COLO668 (cell line): Measurements from ENCODE around the gene UBTD1.
"Not testable (repeated sequence)": the region's sequence is repeated elsewhere in the genome, so short reads cannot be mapped to it uniquely, and the experiment has no call there.

ENCODE experiments used
- DNase-seq: peaks from one replicate; lab custom pipeline; 2025; ENCODE audit not compliant: unreplicated experiment; lab: John Stamatoyannopoulos, UW

UBTD1 gene, protein sequence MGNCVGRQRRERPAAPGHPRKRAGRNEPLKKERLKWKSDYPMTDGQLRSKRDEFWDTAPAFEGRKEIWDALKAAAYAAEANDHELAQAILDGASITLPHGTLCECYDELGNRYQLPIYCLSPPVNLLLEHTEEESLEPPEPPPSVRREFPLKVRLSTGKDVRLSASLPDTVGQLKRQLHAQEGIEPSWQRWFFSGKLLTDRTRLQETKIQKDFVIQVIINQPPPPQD

DNA sequence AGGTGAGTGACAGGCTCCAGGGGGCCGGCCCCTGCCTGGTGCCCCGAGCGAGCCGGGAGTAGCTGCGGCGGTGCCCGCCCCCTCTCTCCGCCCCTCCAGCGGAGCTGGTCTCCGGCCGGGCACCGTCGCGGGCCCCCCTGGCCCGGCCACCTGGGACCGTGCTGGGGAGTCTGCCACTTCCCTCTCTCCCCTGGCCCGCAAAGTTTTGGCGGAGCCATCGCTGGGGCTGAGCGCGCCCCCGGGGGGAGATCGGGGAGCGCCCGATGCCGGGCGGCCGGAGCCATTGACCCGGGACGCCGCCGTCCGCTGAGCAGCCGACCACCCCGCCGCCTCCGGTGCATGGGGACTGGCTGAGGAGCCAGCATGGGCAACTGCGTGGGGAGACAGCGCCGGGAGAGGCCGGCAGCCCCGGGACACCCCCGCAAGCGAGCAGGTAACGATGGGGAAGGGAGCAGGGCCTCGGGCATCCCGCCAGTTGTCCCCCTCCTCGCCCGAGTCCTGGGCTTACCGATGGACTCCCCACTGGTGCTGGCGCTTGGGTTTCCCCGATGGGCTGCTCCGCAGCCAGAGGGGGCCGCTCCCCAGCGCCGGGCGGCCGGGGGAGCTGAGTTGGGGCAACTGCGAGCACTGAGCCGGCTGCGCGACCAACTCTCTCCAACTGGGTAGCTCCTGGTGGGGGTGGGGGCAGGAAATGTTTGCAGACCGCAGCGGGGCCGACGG is at the start of gene UBTD1:
Gene UBTD1, plus strand, starts transcription at position 84 of the 720 bp plus-strand sequence. Its CDS starts 280 bp downstream, at position 364.
- peak; percentile 23 for DNase-seq

DNA sequence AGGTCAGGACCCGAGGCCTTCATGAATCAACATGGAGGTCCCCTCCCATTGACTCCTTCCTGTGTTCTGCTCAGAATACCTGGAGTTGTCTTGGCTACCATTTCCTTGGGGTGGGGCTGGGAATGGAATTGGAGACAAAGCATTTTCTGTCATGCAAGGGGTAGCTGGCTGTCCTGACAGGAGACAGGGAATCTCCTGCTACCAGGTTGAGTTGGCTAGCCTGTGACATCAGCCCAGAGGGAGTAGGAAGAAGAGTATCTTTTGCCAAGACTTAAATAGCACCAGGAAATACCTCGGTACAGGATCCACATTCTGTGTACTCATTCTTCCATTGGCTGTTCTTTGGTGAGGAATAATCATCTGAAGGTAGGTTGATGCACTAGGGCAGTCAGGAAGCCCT is 47.9 kb upstream of the UBTD1 start:
- DNase-seq = no peak

DNA sequence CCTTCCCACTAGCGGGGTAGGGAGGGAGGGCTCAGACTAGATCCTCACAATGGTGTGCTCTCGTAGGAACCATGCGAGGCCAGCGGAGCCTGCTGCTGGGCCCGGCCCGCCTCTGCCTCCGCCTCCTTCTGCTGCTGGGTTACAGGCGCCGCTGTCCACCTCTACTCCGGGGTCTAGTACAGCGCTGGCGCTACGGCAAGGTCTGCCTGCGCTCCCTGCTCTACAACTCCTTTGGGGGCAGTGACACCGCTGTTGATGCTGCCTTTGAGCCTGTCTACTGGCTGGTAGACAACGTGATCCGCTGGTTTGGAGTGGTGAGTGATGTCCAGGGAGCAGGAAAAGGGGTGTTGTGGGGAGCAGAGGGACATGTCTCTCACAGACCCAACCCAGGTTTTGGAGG is 47.1 kb upstream of the UBTD1 start:
- DNase-seq = no peak

DNA sequence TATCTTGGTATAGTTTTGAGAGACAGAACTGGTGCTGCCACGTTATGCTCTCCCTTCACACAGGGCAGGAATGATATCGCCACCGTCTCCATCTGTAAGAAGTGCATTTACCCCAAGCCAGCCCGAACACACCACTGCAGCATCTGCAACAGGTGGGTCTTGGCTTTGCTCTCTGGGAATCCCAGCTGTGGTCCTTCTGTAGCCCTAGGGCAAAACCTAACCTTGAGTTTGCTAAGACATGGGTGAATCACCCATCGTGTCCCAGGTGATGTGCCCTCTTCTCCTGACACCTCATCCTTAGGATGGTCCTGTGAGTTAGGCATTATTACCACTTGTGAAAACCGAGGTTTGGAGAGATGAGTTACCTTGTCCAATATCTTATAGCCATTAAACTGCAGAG is 46.4 kb upstream of the UBTD1 start:
- no peak for DNase-seq

DNA sequence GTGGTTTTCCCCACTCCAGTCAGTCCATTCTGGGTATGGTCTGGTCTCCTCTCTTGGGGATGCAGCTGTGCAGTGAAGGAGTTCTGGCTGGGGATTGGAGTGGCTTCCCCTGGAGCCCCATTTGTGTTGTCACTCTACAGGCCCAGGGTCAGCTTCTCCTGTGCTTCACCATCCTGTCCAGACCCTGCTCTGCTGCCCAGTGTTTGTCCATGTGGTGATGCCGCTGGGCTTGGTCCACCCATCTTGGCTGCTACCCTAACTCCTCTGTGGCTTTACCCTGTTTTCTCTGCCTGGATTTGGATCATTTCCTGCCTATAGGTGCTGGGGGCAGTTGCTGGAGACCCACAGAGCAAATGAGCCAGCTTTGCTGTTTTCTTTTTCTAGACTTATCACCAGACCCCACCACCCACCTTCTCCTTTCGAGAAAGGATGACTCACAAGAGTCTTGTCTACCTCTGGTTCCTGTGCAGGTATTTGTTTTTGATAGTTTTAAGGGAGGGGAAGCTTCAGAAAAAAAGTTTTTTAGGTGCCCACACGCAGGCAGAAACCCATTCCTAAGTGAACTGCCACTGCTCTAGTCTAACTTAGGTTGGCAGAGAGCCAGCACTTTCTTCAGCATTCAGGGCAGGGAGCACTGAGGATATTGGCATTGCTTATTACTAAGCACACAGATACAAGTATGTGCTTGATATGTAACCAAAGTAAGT is 44.2 kb upstream of the UBTD1 start:
- DNase-seq = no peak

DNA sequence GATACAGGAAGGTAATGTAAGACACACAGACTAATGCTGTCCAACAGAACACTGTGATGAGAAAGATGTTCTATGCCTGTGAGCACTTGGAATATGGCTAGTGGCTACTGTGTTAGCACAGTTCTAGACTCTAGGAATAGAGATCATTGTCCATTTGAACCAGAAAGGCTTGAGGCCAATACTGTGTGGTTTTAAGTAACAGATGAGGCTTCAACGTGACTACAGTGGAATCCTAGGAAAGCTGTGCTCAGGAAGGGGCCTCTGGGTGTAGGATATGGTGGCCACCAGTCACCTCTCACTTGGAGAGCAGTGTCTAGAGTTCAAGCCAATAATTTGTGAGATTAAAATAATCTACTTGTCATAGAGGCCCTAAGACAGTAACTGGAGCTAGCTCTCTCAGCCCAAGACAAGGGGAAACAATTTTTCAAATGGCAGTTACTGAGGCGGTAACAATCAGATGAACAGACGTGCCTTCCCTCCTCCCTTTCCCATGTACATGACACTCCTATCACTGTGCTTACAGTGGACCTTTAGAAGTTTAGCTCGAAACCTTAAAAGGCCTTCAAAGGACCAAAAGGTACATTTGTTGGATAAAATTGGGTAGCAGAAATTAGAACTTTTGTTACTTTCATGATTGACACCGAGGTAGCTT is 42.6 kb upstream of the UBTD1 start:
- DNase-seq = no peak

DNA sequence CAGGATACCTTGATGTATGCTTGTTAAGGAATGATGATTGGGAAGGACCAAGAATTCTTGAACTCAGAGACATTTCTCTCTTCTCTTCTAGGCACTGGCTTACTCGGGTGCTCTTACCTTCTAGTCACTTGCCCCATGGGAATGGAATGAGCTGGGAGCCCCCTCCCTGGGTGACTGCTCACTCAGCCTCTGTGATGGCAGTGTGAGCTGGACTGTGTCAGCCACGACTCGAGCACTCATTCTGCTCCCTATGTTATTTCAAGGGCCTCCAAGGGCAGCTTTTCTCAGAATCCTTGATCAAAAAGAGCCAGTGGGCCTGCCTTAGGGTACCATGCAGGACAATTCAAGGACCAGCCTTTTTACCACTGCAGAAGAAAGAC is 42.0 kb upstream of the UBTD1 start:
- no peak for DNase-seq

DNA sequence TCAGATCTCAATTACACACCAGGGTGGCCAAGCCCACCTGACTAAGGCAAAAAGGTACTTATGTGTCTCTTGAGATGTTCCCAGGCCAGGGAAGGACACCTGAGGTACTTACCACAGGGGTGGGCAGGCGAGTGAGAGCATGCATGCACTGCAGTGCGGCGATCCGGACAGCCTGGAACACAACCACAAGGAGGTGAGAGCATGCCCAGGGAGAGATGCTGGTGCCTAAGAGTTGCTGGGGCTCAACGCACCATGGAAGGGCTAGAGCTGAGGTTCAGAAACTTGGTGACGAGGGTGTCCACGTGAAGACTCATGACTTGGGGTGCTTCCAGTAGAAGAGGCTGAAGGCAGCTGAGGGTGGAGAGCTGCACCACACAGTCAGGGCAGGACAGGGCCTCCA is 39.6 kb upstream of the UBTD1 start:
- DNase-seq = no peak

DNA sequence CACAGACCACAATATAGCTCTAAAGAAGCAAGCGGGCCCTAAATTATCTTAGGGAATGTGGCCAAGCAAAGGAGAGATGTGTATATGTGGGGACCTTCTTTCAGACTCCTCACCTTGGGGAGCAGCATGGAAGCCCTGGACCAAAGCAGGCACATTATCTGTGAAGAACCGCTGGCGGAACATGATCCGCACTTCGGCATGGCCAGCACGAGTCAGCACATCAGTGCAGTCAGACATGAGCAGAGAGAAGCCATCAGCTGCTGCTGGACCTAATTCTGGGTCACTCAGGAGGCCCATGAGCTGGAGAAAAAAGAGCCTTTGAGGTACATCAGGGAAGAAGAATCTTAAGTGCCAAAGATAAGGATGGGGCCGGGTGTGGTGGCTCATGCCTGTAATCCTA is 38.8 kb upstream of the UBTD1 start:
- DNase-seq = no peak

DNA sequence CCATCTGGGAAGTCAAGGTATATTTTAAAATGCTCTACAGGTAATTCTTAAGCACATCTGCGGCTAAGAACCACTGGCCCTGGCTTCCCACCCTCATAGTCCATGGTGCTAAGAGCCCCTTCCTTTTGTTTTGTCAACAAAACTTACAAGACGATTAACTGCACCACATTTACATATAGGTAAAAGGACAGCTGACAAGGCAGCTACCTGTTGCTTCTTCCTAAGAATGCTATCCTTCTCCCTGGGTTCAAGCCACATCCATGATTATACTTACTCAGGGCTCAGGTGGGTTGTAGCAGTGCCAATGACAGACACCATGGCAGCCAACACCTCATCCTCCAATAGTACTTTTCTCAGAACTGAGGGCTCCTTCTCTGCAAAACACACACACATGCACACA is 36.4 kb upstream of the UBTD1 start:
- DNase-seq = no peak

DNA sequence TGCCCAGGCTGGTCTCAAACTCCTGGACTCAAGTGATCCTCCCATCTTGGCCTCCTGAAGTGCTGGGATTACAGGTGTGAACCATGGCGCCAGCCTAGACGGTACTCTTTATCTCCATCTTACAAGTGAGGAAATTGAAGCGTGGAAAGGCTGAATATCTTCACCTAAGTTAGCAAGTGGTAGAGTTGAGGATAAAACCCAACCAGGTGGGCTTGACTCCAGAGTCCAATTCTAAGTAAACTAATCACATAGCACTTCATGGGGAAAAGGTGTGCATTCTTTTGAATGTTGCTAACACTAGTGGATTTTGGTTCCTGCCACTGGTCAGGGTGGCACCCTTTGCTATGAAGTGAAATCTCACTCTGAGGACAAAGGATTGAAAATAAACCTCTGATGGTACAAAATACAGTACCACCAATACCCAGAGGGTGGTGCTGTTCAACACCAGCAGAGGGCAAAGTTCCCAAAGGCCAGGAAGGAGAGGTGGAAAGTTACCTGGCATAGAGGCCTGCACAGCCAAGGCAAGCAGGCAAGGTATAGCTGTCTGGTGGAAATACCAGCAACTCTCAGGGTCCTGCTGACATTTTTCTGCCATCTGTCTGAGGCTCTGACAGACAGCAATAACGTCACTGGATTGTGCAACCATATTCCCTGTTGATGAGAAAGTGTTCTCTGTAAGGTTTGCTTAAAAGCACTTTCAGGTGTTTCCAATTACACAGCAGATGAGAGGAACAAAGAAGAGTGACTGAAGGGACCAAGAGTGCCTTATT is 35.2 kb upstream of the UBTD1 start:
- peak; percentile 31 for DNase-seq

DNA sequence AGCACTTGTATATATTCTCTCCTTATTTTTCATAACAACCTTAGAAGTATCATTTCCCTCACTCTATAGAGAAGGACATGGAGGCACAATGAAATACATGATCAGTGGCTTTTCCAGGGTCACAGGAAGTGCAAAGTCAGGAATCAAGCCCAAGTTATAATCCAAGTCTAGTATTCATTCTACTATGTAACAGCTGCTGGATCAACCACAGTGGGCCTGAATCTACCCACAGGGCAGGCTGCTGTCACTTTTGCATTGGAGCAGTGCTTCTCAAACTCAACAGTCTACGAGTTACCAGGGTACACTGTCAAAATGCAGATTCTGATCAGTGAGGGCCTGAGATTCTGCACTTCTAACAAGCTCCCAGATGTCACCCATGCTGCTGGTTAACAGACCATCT is 34.5 kb upstream of the UBTD1 start:
- no peak for DNase-seq

DNA sequence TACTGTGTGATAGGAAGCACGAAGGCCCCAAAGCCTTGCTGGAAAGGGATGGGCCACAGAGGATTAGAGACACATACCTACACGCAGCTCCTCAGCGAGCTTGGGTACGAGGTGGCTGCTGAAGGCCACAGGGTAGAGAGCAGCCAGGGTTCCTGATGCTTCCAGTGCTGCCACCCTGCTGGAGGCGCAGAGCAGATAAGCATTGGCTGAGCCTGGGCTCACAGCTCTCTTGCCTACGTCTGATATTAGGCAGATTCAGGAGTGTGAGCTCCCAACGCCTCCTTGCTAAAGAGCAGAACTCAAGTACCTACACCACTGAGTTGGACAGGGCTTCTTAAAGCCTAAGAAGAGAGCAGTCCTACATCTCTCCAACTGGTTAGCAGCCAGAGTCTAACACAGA is 32.7 kb upstream of the UBTD1 start:
- DNase-seq = no peak

DNA sequence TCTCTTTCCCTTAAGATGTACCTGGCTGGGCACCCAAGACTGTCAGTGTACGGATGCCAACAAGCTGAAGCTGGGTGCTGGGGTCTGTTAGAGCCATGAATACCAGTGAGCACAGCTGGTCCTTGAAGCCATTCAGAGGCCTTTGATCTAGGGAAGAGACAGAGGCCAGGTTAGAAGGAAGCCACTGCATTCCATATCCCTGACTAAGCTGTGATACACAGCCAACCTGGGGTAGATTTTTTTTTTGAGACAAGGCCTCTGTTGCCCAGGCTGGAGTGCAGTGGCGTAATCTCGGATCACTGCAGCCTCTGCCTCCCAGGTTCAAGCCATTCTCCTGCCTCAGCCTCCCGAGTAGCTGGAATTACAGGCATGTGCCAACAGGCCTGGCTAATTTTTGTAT is 32.0 kb upstream of the UBTD1 start:
- DNase-seq = no peak

DNA sequence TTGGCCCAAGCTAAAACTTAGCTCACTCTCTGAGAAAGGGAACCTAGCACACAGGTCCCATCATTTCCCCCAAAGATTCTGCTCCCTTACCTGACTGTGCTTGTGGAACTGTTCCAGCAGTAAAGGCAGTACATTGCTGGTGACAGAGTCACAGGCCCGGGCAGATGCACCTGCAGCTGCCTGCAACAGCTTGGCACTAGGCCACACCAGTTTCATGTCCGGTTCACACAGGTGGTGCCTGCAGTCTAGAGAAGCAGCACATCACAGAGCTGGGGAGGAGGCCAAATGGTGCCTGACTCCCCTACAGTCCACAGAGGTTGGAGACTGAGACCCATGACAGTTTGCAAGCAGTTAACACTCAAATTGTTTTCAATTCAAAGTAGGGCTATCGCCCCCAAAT is 30.6 kb upstream of the UBTD1 start:
- DNase-seq = peak; percentile 8

DNA sequence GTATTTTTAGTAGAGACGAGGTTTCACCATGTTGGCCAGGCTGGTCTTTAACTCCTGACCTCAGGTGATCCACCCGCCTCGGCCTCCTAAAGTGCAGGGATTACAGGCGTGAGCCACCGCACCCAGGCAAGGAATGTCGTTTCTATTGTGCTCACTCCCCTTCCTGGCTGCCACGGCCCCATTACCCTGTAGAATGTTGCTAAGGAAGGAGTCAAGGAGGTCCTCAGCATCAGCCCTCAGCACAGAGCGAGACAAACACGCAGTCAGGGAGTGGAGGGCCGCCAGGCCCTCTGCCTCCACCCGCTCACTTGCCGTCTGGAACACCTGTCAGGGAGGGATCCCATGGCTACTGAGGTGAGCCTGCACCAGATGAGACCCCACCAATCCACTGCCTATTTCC is 29.9 kb upstream of the UBTD1 start:
- not testable (repeated sequence) for DNase-seq

DNA sequence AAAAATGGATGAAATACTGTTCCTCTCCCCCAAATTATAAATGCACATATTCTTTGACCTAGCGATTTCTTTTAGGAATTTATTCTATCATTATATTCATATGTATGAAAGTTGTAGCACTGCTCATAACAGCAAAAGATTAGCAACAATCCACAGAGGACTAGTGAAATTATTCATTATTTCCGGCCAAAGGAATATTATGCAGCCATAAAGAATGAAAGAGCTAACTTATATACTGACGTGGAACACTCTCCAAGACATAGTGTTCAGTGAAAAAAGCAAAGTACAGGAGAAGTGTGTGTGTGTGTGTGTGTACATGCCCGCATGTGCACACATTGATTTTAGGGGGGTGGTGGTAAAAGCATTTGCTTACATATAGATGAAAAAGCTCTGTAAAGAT is 23.8 kb upstream of the UBTD1 start:
- no peak for DNase-seq

DNA sequence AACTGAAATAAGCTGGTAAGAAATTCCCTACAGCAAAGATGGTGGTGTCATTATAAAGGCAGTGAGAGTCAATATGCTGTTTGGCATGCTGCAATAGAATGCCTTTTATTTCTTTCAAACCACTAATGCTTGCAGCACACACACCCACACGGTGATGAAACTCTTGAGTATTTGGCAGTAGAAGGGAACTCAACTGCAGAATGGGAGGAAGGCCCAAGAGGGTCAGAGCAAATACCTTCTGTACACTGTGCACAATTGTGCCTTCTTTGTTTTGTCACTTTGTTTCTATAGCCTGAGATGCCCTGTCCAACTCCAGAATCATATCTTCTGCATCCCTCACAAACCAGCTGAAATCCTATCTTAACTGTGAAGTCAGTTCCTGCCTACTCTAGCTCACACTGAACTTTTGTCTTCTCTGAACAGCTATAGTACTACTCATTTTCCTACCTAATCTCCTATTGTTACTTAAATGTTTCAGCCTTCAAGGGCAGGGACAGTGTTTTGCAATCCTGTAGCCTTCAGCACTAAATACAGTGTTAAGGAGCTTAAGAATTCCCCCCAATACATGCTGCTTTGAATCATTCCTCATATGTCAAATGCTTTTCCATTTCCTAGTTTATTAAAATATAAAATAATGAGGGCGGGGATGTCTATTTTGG is 22.7 kb upstream of the UBTD1 start:
- no peak for DNase-seq

DNA sequence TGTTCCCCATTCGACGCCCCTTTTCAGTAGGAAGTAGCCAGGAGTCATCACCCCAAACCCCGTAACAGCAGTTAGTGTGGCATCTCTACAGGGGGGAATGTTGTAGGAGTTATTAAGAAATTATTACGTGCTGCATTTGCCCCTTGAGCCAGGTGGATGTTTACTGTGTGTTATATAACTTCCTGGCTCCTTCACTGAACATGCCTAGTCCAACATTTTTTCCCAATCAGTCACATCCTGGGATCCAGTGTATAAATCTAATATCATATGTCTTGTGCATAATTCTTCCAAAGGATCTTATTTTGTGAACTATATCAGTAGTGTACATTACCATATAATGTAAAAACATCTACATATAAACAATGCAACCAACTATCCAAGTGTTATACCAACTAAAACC is 19.3 kb upstream of the UBTD1 start:
- not testable (repeated sequence) for DNase-seq

DNA sequence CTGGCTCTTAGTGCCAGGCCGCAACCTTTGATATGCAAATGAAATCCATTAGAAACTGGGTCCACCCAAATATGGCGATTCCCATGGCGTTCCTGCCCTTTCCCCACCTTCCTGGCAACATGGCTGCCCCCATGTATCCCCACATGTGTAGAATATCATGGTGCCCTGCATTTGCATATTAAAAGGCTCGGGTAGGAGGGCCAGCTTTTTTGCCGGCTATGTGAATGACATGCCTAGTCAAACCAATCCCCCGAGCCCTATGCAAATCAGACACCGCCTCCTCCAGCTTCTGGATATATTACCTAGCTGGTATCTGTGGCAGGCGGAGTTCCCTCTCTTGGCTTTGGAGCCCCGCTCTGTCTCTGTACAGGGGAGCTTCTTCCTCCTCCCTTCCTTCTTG is 18.8 kb upstream of the UBTD1 start:
- no peak for DNase-seq

DNA sequence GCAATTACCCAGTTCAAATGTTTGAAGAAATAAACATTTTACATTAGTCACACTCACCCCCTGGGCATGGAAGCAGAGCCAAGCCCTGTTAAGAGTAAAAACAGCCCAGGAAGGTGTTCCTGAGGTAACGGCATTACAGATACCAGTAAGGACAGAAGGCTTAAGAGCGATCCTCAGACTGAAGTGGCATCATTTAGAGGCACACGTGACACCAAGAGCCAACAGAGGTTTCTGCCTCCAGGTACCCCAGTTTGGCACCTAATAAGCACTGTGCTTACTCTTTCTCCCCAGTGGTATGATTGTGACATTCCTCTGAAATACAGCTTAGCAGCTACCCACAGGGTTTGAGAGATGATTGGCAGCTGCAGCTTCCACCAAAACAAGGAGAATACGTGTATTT is 17.7 kb upstream of the UBTD1 start:
- no peak for DNase-seq
